UCSD-AML1 (cell line): Measurements from ENCODE around the gene DNTTIP2.
"Not testable (repeated sequence)": the region's sequence is repeated elsewhere in the genome, so short reads cannot be mapped to it uniquely, and the experiment has no call there.

Source experiments
- DNase-seq: peaks from one replicate; lab custom pipeline; 2025; ENCODE audit not compliant: unreplicated experiment; lab: John Stamatoyannopoulos, UW

The DNTTIP2 gene

DNA sequence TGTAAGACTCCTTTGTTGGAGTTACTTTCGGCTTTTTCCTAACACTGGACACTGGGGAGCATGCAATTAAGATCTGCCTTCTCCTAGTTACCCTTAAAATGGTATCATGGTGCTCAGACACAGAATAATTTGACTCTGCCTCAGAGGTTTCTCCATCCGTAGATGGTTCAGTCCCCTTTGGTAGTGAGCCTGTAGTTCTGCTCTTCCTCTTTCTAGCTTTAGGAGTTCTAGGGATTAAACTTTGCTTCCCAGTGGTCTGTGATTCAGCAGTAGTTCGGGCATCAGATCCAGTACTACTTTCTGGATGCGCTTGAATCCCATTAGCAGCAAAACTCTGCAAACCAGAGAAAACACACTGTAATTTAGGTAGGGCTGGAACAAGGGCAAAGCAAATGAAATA is 1.5 kb downstream of the DNTTIP2 start:
- DNase-seq: no peak

DNA sequence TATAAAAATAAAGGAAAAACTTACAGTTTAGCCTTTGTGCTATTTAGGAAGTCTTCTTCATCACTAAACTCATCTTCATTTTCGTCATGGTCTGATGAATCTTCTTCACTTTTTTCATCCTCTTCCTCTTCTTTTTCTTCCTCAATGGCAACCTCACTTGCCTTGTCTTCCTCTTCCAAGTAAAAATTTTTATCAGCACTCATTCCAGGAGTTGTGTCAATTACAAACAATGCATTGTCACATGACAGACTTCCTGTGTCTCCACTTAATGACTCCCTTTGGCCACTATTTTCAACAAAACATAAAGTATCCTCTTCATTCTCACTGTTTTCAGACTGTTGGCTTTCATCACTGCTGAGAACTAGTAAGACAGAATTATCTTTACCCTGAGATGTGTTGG is 2.8 kb downstream of the DNTTIP2 start:
- DNase-seq: no peak

DNA sequence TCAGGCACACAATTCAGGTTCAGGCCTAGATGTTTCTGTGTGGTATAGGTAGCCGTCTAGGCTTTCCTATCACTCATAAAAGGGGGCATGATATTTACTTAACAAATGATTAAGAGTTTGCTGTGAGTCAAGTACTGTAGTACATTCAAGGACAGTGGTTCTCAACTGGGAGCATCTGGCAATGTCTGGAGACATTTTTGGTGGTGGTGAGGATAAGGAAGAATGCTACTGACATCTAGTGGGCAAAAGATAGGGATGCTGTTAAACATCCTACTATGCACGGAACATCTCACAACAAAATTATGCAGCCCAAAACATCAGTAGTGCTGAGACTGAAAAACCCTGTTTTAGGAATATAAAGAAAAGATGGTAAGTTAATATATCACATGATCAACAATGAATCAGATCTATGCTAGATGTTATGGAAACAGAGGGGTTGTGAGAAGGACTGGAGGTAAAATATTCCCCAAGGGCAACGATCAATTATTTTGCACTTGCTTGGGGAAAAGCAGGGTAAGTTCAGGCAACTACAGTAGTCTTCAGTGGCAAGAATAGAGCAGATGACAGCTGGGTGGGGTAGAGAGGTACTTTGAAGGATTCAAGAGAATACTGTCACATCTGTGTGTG is 4.9 kb downstream of the DNTTIP2 start:
- DNase-seq: no peak

DNA sequence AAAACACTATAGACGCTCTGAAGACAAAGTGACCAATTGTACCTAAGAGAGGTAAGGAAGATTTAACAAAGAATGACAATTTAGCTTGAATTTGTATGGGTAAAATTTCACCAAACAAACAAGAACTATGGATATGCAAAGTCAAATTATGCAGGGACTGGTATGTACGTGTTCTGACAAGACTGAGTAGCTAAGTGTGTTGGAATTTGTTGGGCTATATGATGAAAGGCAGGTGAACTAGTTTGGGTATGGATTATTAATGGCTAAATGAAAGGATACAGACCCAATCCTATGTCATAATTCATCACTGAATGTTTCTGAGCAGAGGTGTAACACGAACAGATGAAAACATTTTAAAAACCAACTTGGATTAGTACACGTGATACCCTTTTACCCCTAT is 7.6 kb downstream of the DNTTIP2 start:
- DNase-seq: no peak

DNA sequence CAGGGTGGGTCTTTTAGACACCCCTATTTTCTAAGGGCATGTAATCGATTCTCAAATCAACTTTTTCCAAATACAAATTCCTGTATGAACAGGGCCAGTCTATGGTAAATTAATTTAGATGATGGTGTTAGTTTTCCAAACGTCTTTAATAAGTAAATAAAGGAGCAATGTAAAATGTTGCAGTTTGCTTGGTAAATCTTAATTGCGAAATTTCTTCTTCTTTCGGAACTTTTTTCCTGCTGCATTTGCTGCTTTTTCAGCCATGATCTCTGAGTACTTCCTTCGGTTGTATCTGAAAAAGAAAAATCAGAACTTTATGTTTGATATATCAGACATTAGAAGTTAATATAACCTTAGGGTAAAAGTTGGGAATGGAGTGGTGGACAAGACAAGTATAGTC is 9.4 kb downstream of the DNTTIP2 start:
- DNase-seq: no peak

DNA sequence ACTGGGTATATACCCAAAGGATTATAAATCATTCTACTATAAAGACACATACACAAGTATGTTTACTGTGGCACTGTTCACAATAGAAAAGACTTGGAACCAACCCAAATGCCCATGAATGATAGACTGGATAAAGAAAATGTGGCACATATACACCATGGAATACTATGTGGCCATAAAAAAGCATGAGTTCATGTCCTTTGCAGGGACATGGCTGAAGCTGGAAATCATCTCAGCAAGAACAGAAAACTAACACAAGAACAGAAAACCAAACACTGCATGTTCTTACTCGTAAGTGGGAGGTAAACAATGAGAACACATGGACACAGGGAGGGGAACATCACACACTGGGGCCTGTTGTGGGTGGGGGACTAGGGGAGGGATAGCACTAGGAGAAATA is 10.5 kb downstream of the DNTTIP2 start:
- DNase-seq: not testable (repeated sequence)

DNA sequence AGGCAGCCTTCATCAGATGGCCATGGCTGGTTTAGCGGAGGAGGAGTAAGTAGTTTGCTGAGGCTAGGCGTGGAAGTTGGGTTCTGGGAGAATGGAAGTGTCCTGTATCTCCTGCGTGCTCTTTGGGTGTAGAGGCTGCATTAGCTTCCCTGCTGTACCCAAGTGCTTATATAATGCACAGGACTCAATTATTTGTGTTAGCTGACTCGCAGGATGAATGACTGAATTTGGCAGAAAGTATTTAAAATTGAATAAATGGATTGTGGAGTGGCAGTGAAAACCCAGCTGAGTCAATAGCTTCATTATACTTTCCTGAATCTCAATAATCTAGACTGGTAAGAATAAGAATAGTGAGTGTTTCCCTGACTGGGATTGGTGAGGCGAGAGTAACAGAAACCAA is 13.8 kb downstream of the DNTTIP2 start:
- DNase-seq: no peak

DNA sequence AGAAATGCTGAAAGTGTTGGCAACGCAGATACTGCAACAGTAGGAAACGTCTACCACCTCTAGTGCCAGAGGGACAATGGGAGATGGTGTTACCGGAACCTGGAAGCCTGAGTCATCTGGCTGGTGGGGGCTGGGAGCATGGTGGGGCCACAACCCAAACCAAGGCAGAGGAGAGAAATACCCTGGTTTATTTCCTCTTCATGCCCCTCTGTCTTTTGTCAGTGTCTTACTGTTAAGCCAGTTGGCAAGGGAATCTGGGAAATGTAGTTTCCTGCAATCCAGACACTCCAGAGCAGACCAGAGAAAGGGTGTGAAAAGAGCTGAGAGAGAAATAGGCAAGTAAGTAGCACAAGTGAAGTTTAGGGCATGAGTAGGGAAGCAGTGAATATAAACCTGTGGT is 14.8 kb downstream of the DNTTIP2 start:
- no peak for DNase-seq

DNA sequence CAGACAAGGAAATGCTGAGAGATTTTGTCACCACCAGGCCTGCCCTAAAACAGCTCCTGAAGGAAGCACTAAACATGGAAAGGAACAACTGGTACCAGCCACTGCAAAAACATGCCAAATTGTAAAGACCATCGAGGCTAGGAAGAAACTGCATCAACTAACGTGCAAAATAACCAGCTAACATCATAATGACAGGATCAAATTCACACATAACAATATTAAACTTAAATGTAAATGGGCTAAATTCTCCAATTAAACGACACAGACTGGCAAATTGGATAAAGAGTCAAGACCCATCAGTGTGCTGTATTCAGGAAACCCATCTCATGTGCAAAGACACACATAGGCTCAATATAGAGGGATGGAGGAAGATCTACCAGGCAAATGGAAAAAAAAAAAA is 21.4 kb downstream of the DNTTIP2 start:
- not testable (repeated sequence) for DNase-seq

DNA sequence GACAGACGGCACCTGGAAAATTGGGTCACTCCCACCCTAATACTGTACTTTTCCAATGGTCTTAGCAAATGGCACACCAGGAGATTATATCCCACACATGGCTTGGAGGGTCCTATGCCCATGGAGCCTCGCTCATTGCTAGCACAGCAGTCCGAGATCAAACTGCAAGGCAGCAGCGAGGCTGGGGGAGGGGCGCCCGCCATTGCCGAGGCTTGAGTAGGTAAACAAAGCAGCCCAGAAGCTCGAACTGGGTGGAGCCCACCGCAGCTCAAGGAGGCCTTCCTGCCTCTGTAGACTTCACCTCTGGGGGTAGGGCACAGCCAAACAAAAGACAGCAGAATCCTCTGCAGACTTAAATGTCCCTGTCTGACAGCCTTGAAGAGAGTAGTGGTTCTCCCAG is 23.0 kb downstream of the DNTTIP2 start:
- not testable (repeated sequence) for DNase-seq

DNA sequence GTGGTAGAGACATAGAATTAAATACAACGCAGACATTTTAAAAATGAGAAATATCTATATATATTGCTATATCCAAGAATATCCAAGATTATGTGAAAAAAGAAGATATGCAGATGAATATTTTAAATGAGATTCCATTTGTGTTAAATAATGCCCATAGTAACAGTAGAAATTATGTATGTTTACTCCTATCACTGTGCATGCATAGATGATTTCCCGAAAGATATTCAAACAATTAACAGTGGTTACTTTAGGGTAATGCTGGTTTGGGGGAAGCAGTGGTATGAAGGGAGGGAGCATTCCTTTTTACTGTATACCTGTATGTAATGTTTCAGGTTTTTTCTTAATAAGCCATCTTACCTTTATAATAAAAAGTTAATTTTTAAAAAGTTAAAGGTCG is 25.1 kb downstream of the DNTTIP2 start:
- no peak for DNase-seq

DNA sequence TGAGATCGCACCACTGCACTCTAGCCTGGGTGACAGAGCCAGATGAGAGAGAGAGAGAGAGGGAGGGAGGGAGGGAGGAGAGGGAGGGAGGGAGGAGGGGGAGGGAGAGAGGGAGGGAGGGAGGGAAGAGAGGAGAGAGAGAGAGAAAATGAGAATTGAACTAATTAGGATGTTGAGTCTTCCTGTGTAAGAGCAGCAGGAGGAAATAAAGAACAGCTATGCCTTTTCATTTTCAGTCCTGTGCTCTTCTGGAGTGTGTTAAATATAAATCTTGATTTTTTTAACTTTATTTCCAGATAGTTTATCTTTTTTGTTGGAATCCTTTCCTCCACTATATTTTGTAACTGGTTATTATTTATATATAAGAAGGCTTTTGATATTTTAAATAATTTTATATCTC is 27.1 kb downstream of the DNTTIP2 start:
- DNase-seq: no peak

DNA sequence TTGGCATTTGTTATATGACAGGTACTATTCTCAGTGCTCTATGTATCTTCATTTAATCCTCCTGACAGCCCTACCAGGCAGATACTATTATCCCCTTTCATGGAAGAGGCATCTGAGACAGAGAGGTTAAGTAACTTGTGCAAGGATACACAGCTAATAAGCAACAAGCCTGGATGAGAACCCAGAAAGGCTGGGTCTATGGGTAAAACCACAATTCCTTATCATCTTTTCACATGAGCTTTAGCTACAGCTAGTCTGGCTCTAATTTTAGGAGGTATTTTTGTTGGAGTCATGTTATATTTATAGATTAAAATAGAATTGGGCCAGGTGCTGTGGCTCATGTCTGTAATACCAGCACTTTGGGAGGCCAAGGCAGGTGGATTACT is 27.7 kb downstream of the DNTTIP2 start:
- DNase-seq: no peak

DNA sequence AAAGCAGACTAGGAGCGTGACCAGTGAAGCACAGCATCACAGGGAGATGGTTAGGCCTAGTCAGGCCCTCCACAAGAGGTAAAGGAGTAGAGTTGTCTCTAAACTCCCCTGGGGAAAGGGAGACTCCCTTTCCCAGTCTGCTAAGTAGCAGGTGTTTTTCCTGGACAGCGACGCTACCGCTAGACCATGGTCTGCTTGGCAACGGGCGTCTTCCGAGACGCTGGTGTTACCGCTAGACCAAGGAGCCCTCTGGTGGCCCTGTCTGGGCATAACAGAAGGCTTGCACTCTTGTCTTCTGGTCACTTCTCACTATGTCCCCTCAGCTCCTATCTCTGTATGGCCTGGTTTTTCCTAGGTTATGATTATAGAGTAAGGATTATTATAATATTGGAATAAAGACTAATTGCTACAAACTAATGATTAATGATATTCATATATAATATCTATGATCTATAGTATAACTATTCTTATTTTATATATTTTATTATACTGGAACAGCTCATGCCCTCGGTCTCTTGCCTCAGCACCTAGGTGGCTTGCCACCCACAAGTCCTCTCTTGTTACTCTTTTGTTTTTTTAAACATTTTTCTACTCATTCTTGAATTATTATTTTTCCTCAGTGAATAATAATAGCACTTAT is 28.2 kb downstream of the DNTTIP2 start:
- peak; percentile 17 for DNase-seq

DNA sequence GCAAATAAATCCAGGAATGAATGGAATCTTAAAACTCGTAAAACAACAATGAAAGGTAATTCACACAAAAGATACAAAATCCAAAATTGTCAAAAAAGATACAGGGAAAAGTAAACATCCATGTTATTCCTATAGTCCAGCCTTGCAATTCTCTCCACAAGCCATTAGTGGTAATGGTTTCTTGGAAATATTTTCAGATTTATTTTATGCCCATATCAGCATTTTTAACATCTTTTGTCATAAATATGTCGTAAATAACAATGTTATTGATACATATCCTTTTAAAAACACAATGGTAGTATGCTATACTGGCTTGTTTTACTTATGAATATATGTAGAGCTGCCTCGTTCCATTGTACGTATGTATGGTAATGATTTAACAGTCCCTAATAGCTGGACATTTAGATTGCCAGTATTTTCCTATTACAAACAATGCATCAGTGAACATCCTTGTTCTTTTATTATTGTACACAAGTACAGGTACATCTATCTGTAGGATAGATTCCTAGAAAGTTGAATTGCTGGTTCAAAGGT is 30.6 kb downstream of the DNTTIP2 start:
- DNase-seq: no peak

DNA sequence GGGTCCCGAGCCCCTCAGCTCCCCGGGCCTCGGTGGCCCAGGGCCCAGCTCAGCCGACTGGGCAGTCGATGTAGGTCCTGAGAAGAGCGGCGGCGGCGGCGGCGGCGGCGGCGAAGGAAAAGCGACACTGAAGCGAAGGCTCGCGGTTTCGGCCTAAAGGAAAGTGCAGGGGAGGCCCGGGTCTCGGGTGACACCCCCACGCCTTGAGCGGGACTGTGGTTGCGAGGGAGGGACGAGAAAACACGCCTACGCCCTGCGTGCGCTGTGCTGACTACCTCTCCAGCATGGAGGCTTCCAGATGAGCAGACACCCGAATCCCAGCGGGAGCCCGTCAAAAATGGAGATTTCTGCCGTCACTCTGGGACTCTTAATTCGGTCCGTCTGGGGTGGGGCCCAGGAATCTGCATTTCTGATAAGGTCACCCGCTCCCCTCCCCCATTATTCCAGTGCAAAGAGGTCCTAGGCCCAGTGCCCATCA is 31.2 kb downstream of the DNTTIP2 start:
- peak; percentile 87 for DNase-seq

DNA sequence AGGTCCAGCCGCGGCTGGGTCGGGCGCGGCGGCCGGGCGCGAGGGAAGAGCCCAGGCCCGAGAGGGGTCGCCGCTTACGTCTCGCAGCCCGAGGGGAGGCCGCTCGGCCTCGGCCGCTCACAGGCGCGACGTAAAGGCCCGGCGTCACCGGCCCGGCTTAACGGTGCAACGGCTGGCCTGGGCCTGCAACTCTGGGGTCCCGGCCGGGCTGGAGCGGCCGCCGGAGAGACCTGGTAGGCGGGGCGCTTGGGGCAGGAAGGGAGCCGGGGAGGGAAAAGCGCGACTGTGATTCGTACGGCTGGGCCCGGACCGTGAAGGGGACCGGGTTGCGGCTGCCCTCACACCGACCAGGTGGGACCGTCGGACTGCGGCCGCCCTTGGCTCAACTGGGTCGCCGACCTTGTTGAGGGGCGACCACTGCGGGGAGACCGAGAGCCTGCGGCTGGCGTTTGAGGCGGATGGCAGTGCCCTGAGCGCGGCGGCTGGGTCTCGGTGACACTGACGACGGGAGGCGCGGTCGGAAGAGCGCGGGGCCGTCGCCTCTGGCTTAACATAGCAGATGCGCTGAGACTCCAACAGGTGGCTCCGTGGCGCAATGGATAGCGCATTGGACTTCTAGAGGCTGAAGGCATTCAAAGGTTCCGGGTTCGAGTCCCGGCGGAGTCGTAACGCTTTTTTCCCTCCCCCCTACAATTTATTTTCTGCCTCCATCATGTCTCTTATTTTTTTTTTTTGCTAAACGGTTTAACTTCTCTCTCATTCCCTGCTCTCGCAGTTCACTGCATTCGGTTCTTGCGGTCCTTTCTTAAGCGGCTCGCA is 31.8 kb downstream of the DNTTIP2 start:
- peak; percentile 93 for DNase-seq

DNA sequence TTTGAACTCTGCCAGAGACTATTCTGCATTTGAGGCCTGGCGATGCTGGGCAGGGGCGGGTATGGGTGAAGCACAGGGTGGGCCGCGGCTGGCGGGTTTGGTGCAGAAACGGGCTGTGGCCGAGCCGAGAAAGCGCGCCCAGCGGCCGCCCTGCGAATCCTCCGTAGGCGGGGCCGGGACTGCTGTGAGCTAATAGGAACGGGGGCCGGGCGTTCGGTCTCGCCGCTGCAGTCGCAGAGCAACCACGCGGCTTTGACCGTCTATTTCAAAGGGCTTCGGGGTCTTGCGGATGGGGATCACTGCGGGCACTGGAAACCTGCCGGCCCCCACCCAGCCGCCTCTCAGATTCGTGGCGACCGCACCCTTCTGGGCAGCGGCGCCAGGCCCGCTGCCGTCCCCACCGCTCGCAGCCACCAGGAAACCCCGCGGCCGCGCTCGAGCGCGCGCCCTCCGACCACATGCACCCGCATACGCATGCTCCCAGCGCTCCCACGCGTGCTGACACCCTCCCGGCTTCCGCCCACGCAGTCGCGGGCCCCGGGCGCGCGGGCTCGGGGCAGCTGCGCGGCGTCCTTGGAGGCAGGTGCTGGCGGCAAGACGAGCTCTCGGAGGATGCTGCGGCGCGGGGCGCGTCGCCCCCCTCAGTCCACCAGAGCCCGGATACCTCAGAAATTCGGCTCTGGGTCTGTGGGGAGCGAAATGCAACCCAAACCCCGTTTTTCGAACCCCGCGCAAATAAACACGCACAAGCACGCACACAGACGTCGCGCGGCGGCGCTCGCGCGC is 32.6 kb downstream of the DNTTIP2 start:
- peak; percentile 84 for DNase-seq

DNA sequence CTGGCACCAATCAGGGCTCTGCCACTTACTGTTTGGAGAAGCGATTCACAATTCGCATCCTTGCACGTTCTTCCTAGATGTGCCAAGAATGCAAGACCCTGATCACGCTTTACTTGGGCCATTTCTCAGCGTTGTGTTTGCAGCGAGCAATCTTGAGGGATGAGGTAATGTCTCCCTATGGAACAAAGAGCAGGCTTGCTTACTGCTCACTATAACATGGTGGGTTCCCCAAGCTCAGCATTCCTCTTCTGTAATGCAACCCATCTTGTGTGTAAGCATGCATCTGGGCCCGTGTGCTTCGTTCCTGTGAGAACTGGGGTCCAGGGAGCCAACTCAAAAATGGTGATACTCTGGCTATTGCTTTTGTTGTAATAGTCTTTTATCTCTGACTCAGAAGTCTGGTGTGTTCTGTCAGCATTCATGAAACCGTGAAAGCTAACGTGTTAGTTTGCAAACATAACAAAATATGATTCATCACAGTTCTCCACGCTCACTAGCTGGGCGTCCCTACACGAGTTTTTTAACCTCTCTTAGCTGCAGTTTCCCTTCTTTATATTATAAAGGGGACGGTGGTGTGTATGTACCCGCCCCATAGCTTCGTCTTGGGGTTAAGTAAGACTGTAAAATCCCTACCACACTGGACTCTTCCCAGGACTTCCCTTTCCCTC is 33.3 kb downstream of the DNTTIP2 start:
- DNase-seq: no peak

DNA sequence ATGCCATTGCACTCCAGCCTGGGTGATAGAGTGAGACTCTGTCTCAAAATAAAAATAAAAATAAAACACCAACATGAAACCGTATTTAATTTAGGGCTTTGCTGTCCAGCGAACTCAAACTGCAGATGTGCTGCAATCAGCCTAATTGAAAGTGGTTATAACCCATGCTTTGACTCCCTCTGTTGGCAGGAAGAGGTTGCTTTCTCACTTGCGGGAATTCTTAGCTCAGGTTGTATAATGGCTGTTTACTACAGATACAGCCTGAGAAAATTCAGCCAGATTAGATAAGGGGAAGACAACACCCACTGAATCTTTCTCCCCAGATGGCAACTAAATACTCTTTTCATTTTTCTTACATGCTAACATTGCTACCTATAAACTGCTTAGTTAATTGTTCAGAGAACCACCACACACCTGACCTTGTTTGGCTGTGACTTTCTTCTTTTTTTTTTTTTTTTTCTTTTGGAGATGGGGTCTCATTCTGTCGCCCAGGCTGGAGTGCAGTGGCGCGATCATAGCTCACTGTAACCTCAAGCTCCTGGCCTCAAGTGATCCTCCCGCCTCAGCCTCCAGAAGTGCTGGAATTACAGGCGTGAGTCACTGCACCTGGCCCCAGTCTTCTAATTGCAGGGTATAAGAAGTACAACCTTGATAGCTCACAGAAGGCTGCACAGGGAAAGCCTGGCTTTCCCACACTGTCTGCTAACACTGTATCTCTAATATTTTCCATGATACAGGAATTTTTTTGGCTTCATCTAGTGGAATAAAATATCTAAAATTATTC is 34.6 kb downstream of the DNTTIP2 start:
- DNase-seq: no peak
